ENCODE measurements around the gene DENR.
"Not testable (repeated sequence)": the region's sequence is repeated elsewhere in the genome, so short reads cannot be mapped to it uniquely, and the experiment has no call there.

- not testable (repeated sequence) for TF ChIP-seq ZNF274 (IDR thresholded peaks at IDR 0.05; ENCODE audit: low read depth, low read length); YY1 (IDR thresholded peaks at IDR 0.05; ENCODE audit: insufficient read depth, insufficient read length)
These were observed 36.0 kb upstream of the DENR start, which contains the start of gene HCAR3 for GRCh38 chr12:122716658-122717057.

Data from NT2/D1 (cell line).